ENCODE results near the gene INTU.
A peak's percentile ranks its signal among the peaks of the same experiment; 100 is the strongest.

The INTU gene

GRCh38 chr4:127622921-127623796, 9.6 kb upstream of the INTU start:
- ChIA-PET POLR2A (no interaction called here), CTCF (interaction anchor here (1.3 to 2.2 kb wide), 5 partner anchors 8 to 109 kb away, joined by 4 to 9 read pairs (median 5); no protein-coding TSS in a partner anchor)
- peak; percentile 13 for DNase-seq (ENCODE audit: extremely low spot score)
- no peak for TF ChIP-seq CTCF (IDR thresholded peaks at IDR 0.05; ENCODE audit: control extremely low read depth, extremely low read depth, low read depth, missing control alignments)

- DNase-seq (ENCODE audit: extremely low spot score): no peak
- ChIA-PET CTCF (interaction anchor here (1.3 to 2.2 kb wide), 4 partner anchors 11 to 108 kb away, joined by 4 to 9 read pairs (median 5); no protein-coding TSS in a partner anchor), POLR2A (no interaction called here)
- no peak for TF ChIP-seq CTCF (IDR thresholded peaks at IDR 0.05; ENCODE audit: control extremely low read depth, extremely low read depth, low read depth, missing control alignments)
These were observed 9.0 kb upstream of the INTU start for GRCh38 chr4:127623797-127624083.

GRCh38 chr4:127624173-127624572, 8.6 kb upstream of the INTU start:
- ChIA-PET CTCF (interaction anchor here (1.3 to 1.7 kb wide), 3 partner anchors 10 to 37 kb away, joined by 4 to 5 read pairs (median 5); no protein-coding TSS in a partner anchor), POLR2A (no interaction called here)
- no peak for DNase-seq (ENCODE audit: extremely low spot score)
- no peak for TF ChIP-seq CTCF (IDR thresholded peaks at IDR 0.05; ENCODE audit: control extremely low read depth, extremely low read depth, low read depth, missing control alignments)

- DNase-seq (ENCODE audit: extremely low spot score): no peak
- no peak for TF ChIP-seq CTCF (IDR thresholded peaks at IDR 0.05; ENCODE audit: control extremely low read depth, extremely low read depth, low read depth, missing control alignments)
- CTCF ChIA-PET: interaction anchor here (1.1 kb wide), 1 partner anchor 112 kb away, joined by 3 read pairs; no protein-coding TSS in a partner anchor
- POLR2A ChIA-PET: no interaction called here
These were observed 3.4 kb upstream of the INTU start for GRCh38 chr4:127629371-127629770.

GRCh38 chr4:127630152-127630551, 2.6 kb upstream of the INTU start:
- ChIA-PET CTCF (interaction anchor here (1.0 kb wide), 1 partner anchor 23 kb away, joined by 4 read pairs; no protein-coding TSS in a partner anchor), POLR2A (no interaction called here)
- DNase-seq (ENCODE audit: extremely low spot score): no peak

GRCh38 chr4:127631420-127631819, 1.3 kb upstream of the INTU start:
- no peak for TF ChIP-seq CTCF (IDR thresholded peaks at IDR 0.05; ENCODE audit: control extremely low read depth, extremely low read depth, low read depth, missing control alignments)
- DNase-seq (ENCODE audit: extremely low spot score): no peak
- ChIA-PET CTCF (interaction anchor here (1.2 to 1.4 kb wide), 2 partner anchors 9 to 35 kb away, joined by 3 to 4 read pairs; no protein-coding TSS in a partner anchor), POLR2A (no interaction called here)

More at GRCh38 chr4:127630152-127630551, 2.6 kb upstream of the INTU start:
- no peak for TF ChIP-seq CTCF (IDR thresholded peaks at IDR 0.05; ENCODE audit: control extremely low read depth, extremely low read depth, low read depth, missing control alignments)
